ENCODE measurements around the gene SYNDIG1.

DNA sequence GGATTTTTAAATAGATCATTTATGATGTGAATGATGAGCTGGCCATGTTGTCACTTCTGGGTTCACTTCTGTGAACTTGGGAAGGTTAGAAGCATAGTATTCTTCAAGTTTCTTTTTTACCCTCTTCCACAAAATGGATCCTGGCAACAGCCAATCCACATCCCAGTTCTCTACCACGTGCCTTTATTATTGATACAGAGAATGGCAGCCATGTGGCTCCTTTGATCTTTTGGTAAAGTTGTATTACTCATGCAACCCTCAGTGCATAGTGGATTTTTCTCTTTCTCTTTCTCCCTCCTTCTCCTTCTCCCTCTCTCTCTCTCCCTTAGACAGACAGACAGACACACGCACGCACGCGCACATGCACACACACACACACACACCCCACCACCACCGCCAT, 50.0 kb downstream of the SYNDIG1 start:
- TF ChIP-seq POLR2A (IDR thresholded peaks at IDR 0.05; ENCODE audit: low read length) (no peak), GATA1 (IDR thresholded peaks at IDR 0.05; ENCODE audit: low read depth, low read length) (no peak)
